Activated CD8-positive, alpha-beta memory T cell treated with anti-CD3 and anti-CD28 coated beads for 24 hours (primary cell): ENCODE measurements around the gene RTP4.

Source experiments
- DNase-seq: peaks from one replicate; pipeline ENCODE4 v3.0.0-alpha.2; 2020

The RTP4 gene, protein sequence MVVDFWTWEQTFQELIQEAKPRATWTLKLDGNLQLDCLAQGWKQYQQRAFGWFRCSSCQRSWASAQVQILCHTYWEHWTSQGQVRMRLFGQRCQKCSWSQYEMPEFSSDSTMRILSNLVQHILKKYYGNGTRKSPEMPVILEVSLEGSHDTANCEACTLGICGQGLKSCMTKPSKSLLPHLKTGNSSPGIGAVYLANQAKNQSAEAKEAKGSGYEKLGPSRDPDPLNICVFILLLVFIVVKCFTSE

DNA sequence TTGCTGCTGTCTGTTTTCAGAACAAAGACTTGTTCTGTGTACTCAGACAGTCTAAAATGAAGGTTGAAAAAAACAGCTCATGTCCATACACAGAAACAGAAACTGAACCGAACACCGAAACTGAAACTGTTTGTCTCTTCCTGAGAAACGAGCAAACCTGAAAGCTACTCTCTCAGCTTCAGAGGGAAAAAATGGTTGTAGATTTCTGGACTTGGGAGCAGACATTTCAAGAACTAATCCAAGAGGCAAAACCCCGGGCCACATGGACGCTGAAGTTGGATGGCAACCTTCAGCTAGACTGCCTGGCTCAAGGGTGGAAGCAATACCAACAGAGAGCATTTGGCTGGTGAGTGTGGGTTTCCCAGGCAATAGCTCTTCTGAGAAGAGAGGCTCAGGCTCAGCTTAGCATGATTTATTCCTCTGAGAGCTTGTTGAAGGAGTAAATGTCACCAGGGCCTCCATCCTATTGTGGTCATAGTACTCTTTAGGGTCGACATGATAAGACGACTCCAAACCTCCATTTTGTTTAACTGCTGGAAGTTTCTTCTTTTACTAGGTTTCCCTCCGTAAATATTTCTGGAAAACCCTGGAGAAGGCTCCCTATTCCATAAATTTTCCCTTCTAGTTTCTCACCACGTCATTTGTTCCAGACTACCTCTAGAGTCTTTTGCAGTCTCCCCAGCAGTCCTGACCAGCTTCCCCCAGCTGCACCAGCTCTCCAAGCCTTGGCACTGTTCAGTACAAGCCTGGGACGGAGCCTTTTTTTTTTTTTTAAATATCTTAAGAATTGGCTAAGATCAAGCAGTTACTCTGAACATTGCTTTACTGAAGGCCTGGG, at the start of gene RTP4:
Gene RTP4, plus strand, starts transcription at position 135 of the 838 bp plus-strand sequence. Its CDS starts 57 bp downstream, at position 192.
- DNase-seq: peak; percentile 83

DNA sequence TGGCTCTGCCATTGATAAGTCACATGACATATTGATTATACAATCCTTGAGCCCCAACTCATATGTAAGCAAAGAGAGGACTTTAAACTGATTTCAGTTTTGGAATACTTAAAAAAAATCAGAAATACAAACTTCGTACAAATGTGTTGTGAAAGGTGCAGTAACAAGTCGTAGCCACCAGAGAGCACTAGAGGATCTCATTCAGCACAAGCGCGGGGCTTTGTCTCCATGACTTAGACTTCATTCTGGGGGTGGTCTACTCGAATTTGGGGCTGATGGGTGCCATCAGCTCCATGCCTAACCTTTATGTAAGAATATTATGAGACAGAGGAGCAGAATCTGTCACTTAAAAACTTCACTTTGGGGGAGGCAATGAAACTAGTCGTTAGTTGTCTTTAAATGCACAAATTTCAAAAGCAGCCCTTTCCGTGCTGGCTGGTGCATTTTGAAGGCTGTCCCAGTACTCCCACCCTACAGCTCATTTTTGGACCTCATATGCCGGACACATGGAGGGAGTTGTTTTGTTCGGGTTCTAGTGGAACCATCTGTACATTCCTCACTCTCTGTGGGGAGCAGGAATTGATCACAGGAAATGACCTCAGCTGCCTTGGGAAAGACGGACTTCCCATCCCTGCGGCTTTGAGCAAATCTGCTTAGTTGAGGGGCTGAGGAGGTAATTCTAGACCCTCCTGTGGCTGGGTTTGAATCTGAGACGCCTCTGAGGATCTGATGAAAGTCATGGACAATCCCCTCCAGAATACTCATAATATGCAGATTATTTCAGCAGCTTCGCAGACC, 49.2 kb upstream of the RTP4 start:
- peak; percentile 75 for DNase-seq

DNA sequence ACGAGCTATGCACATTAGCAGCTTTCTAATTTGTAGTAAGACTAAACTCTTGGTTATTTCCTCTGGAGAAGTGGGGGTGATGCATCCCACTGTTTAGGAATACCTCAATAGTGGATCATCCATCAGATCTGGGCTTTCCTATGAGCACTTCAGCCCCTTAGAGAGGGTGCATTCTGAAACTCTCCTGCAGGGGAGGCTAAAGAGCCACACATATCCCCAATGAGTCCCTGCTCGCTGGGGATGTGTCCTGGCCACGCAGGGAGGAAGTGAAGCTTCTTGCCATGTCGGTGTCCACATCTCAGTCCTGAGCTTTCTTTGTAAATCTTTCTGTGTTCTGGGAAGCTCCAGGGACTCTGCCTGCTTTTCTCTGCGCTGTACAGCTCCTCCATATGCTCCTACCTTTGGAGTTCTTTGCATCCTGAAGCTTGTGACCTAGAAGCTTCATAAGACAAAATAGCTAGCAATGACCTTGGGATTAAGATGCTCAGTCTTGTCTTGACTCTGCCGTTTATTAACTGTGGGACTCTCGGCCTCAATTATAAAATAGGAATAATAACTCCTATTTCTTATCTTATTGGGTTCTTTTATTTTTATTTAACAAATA, 48.4 kb upstream of the RTP4 start:
- DNase-seq: peak; percentile 78

DNA sequence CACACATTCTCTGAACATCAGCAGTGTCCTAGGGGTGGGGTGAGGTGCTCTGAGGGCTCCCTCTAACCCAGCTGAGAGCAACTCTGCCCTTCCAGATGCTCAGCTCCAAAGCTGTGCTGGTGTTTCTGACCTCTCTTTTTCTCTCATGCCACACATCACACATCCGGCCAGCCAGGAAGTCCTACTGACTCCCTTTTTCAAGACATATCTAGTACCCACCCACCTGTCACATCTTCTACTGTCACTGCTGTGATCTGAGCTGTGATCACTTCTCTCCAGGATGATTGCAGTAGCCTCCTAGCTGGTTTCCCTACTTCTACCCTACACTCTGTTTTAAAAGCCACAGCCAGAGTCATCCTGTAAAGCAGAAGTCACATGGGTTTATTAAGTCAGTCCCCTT, 46.4 kb upstream of the RTP4 start:
- no peak for DNase-seq

DNA sequence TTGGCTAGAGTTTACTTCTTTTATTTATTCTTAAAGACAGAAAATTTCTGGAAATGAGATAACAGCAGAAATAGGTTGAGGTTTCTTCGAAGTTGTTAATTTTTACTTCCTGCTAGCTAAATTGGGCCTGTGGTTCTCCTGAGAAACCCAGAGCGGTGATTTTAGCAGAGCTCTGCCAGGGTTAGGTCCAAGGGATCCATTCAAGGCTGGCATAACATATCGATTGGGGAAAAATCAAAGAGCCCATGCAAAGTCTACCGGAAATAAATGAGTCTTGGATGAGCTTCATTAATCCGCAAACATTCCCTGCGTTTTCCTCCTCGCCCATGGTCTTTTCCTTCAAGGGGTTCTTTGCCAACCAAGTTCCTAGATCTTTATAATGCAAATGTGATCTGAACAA, 45.9 kb upstream of the RTP4 start:
- no peak for DNase-seq

DNA sequence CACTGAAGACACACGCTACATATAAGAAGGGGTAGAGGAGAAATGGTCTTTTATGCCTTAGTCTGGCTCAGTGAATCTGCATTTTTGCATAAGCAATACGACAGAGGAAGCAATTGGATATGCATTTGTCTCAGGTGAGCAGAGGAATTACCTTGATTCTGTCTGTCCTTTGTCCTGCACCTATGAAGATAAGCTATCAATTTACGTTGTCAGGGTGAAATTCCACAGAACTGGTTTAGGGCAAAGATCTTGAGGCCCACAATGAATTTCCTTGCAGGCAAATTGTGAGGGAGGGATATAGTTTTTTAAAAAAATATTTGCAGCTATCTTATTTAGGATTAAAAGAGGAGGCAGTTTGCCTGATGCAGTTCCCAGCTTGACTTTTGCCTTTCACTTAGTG, 45.1 kb upstream of the RTP4 start:
- no peak for DNase-seq

DNA sequence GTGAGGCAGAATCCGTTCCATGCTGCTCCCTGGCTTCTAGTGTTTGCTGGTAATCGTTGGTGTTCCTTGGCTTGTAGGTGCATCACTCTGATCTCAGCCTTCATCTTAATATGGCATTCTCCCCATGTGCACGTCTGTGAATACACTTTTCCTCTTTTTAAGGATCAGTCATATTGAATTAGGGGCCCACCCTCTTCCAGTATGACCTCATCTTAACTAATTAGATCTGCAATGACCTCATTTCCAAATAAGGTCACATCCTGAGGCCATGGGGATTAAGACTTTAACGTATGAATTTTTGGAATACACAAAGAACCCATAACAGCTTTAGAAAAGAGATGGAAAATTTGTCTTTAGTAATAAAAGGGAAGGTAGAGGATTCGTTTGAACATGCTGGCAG, 42.6 kb upstream of the RTP4 start:
- no peak for DNase-seq

DNA sequence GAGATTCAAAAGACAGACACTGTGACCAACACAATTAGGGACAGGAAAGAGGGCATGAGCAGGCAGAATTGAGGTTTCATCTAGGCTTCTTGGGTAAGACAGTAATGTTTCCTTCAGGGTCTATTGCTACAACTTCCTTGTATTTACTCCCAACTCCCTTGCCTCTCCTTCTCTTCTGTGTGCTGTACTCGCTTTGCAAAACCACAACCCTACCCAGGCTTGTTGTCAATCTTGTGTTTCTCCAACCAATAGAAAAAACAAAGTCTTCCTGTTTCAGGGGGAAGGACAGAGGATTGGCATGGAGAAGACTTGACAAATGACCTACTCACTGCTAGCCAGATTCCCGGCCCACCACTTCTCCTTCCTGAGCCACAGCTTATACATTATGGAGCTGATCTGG, 40.3 kb upstream of the RTP4 start:
- no peak for DNase-seq

DNA sequence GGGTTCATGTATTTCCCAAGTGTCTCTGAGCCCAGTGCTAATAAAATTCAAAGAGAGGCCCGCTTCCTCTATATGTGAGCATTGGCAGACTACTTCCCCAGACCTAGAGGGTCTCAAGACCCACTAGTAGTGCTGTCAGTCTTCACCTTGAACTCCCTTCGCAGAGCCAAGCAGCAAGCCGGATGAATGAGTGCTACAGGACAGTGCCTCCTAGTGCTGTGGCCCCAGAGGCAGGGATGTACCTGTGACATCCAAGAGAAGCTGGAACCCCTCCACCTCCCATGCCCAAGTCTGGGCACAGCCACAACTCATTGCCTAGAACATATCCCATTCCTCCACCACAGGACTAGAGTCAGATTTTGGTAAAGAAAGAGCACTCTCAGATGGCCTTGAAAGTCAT, 39.5 kb upstream of the RTP4 start:
- DNase-seq: no peak

DNA sequence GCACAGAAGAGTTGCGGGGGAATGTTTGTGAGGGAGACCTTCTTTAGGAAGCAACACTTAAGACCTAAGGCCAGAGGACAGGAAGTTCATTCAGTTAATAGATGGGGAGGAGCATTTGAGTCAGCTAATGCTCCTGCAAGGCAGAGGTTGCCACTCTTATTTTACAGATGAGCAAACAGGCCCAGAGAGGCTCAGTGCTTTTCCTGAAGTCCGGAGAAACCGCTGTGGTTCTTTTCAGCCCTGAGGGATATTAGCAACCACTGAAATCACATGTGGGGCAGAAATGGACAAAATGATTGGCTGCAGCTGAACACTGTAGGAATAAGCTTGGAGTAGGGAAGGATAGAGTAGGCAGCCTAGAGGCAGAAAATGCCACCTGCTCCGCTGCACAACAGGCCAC, 33.3 kb upstream of the RTP4 start:
- no peak for DNase-seq

DNA sequence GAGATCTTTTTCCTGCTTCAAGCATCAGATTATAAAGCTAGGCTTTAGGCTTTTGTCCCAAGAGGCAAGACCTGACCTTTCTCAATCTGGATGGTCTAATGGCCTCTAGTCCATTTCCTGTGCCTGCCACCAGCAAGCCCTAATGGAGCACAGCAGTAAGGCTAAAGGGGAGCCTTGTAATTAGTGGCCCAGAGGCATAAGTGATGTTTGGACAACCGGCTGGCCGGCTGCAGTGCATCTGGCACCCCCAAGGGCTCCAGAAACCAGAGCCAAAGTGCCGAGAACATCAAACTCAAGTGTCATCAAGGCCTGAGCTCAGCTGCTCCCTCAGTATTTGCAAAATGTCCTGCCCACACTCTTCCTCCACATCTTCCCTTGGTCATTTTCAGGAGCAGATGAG, 31.9 kb upstream of the RTP4 start:
- no peak for DNase-seq

DNA sequence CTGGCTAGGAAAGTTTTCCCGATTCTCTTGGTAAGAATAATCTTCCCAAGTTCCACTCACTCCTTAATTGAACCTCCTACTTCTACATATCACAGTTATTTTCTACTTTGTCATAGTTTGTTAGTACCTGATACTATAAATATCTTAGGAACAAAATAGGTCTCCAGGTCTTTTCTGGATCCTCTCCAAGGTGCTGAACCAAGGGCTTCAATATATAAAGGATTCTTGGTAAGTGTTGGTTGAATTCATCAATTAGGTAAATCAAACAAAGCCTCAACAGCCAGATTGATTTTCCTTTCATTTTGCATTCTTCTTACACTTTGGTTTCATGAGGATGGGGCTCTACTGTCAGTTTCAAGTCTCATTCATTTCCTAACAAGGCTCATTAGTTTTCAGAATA, 27.6 kb upstream of the RTP4 start:
- DNase-seq: no peak

DNA sequence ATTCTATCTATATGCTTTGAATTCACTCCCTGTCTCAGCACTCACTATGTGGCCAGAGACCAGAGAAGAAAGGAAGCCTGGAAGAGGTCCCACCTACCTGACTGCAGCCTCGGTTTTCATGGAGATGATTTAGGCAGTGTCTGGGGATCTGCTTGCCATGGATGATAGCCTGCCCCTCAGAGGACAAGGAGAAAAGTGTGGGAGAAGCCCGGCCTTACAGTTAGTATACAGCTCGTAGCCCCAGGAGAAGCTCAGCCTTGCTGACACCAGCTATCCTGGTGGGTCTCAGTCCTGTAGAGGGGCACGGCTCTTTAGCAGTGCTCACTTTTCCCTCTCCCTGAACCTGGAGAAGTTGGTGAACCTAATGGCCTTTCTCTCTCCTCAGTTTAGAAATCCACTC, 25.9 kb upstream of the RTP4 start:
- DNase-seq: no peak

DNA sequence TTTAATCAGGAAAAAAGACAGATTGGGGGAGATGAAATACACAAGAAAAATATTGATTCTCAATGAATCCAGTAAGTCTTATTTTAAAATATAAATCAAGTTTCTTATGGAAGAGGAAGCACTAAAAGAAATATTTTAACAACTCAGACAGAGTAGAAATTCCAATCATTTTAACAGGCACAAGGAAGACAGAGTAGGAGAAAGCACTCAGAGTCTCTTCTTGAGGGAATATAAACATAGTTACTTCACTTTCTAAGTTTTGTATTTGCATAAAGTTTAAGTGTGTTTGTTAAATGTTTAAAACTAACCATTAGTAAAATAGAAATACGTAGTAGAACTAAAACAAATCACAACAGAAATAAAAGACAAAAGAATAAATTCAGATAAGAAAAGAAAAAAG, 24.5 kb upstream of the RTP4 start:
- DNase-seq: no peak

DNA sequence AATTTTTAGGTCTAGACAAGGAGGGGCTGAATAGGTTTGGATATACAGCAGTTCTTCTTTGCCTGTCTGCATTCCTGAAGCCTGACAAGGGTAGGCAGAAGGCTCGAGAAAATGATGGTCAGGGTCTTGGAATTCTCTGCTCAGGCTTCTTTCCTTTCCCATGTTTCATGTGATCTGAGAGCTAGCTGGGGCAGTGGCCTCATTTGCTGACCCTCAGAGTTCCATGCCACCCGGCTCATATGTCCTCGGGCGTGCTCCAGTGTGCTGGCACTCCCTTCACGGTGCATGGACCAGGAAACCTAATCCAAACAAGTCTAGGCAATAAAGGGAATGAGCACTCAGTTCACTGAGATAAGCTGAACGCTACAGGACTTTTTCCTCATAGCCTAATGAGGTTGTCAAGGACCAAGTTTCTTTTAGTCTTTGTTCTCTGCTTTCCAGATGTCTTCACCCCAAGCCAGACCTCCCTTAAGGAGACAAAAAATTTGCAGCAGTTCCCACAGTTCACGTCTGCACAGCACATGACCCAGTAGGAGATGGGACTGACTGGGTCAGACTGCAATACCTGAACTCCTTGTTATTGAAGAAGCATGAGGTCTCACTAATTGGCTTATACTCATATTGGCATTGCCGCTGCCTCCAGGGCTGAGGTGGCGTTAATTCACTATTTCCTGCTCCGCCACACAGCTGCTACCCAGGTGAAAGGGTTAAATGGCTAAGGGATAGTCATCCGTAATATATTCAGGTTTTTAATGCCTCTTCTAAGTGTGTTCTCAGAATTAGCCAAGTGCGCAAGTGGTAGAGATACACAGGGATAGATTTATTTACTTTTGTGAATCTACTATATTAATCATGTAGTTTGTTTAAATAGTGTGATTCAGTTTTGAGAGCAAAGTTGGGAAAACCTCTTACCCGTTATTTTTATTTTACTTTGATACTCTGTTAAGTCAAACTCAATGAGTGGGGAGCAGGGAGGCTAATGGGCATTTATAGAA, 15.3 kb upstream of the RTP4 start:
- DNase-seq: no peak

DNA sequence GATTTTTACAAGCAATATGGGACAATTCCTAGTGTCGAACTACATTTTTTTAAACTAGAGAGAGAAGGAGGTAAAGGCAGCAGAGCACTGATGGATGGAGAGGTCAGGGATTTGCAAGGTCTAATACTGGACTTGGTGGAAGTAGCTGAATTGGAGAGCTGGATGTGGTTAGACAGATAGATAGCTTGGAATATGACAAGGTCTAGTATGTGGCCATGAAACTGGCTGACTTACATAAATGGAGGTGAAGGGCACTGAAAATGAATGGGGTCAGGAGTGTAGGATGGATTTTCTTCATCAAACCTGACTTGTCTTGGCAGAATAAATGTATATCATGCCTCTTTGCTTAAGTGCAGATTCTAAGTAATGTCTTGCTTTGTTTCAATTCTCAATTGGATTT, 10.1 kb upstream of the RTP4 start:
- no peak for DNase-seq

DNA sequence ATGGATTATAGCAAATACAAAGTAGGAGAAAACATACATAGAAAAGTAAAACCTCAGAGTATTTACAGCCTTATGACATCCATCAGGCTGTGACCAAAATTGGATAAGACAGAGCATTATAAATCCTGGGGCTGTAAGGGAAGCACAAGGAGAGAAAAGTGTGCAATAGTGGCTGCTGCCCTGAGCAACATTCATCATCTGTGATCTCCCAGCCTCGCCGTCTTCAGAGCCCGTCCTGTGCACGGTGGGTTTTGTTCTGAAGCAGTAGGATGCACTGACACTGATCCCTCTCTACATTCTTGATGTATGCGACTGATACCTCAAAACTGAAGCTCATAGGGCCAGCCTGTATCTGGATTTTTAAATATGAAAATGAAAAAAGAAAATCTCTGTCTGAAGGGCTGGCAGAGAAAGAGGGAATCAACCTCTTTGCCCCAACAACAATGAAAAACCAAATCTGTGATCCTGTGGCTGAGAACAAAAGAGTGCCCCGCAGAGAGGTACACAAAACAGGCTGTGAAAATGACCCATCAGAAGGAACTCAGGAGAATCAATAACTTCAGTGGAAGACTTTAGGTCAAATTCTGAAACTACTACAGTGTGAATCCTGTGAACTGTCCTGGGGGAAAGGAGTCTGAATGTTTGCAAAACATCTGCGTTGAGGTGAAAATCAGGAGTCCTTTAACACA, 8.2 kb upstream of the RTP4 start:
- no peak for DNase-seq

DNA sequence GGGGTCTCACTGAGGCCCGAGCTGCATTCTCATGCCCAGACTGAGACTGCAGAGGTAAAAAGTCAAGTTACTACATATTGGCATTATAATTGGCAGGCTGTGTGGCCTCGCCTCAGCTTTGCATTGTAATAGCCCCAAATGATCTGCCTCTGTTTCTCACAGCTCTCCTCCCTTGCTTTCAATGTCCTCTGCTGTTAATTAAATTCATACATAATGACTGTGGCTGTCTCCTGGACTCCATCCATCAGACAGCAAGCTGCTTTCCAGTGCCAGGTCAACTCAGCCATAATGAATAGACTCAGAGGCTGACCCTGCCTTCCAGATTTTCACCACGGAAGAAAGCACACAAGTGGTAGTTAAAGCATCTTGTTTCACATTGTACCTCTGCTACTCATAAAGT, 7.6 kb upstream of the RTP4 start:
- no peak for DNase-seq

DNA sequence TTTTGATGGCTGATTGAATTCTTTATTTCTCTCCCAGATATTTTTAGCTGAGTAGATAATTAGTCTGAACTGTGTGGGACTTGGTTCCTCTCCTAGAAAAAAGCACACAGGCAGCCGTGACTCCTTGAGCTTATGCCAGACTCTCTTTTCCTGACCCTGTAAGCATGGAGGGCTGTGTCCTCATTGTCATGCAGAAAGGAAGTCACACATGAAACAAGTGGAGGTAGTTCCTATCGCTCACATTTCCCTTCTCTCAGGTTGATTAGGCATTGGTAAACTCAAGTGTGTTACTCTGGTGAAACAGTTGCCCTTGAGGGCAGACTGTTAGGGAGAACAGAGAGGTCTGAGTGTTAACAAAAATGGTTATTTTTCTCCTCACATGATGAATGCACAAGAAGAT, 6.3 kb upstream of the RTP4 start:
- DNase-seq: no peak

DNA sequence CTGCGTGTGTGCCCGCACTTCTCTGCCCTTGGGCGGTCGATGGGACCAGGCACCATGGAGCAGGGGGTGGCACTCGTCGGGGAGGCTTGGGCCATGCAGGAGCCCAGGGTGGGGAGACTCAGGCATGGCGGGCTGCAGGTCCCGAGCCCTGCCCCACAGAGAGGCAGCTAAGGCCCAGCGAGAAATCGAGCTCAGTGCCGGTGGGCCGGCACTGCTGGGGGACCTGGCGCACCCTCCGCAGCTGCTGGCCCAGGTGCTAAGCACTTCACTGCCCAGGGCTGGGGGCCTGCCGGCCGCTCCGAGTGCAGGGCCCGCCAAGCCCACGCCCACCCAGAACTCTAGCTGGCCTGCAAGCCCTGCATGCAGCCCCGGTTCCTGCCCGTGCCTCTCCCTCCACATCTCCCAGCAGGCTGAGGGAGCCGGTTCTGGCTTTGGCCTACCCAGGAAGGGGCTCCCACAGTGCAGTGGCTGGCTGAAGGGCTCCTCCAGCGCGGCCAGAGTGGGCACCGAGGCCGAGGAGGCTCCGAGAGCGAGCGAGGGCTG, 553 bp upstream of the RTP4 start:
- peak; percentile 66 for DNase-seq

DNA sequence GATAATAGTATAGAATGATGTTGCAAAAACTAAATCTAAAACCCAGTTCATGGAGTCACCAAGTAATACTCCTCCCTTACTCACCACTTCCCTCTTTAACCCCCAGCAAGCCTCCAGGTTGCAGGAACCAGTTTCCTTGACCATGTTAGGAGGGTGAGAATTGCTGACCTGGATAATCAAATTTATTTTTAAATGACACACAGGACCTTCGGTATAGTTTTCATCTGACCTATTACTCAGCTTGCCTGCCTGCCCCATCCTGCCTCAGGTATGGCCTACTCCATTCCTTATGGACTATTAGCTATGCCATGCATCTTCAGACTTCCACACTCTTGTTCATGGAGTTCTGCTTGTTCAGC, 883 bp downstream of the RTP4 start:
- DNase-seq: no peak
